Measurements from ENCODE around the gene PFDN5.
"Not testable (repeated sequence)": the region's sequence is repeated elsewhere in the genome, so short reads cannot be mapped to it uniquely, and the experiment has no call there.

Gene PFDN5

DNA sequence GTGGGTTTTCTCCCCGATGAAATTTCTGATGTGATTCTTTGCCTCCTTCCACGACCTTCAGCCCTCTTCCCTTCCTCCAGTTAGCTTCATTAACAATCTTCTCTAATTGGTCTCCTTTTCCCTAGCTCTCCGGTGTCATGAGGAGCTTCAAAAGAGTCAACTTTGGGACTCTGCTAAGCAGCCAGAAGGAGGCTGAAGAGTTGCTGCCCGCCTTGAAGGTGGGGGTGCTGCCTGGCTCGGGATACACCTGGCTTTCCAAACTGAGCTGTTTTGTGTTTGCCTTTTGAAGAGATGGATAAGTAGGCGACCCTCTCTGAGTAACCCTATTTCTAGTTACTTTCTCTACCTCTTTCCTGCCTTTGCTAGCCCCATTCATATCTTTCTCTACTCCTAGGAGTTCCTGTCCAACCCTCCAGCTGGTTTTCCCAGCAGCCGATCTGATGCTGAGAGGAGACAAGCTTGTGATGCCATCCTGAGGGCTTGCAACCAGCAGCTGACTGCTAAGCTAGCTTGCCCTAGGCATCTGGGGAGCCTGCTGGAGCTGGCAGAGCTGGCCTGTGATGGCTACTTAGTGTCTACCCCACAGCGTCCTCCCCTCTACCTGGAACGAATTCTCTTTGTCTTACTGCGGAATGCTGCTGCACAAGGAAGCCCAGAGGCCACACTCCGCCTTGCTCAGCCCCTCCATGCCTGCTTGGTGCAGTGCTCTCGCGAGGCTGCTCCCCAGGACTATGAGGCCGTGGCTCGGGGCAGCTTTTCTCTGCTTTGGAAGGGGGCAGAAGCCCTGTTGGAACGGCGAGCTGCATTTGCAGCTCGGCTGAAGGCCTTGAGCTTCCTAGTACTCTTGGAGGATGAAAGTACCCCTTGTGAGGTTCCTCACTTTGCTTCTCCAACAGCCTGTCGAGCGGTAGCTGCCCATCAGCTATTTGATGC, 26.4 kb upstream of the PFDN5 start:
- H3K4me1 ChIP-seq (ENCODE audit: insufficient read depth, low read length): no peaks in the 10 kb centered on the region
- H3K9me3 ChIP-seq (ENCODE audit: control insufficient read depth, insufficient read depth, low read length): no peaks in the 10 kb centered on the region
- H3K9ac ChIP-seq (ENCODE audit: low read depth, low read length): peak overlapping the region; percentile 70
- peaks cover 2% of the 10 kb centered on the region; the same call in 1 of the 2 replicates for H3K36me3 ChIP-seq (ENCODE audit: insufficient read depth, low read length)

DNA sequence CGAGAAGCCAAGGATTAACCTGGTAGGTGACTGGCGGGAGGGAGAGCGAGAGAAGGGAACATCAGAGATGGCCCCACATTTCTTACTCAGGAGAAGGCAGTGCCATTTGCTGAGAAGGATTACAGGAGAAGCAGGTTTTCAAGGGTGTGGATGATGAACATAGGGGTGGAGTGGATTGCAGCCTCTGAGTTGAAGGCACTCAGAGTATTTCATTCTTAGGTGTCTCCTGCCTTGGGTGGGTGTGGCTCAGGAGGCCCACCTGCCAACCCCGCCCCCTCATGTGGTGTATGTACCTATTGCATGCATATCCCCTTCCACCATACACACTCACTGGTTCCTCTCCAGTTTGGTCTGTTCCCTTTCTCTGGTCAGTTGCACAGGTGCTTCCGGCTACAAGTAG, 20.9 kb upstream of the PFDN5 start:
- Histone ChIP-seq H3K9ac (ENCODE audit: low read depth, low read length) (no peak overlapping the region), H3K4me1 (ENCODE audit: insufficient read depth, low read length) (no peaks in the 10 kb centered on the region), H3K9me3 (ENCODE audit: control insufficient read depth, insufficient read depth, low read length) (no peaks in the 10 kb centered on the region), H3K36me3 (ENCODE audit: insufficient read depth, low read length) (peaks cover 10% of the 10 kb centered on the region)

DNA sequence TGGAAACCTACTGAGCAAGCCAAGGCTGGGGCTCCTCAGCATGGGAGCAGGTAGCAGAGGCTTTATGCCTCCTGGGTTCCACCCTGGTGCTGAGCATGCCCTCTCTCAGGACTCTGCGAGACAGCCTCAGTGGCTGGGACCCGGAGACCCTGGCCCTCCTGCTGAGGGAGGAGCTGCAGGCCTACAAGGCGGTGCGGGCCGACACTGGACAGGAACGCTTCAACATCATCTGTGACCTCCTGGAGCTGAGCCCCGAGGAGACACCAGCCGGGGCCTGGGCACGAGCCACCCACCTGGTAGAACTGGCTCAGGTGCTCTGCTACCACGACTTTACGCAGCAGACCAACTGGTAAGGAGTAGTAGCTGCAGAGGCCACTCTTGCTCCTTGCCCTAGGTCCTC, 18.8 kb upstream of the PFDN5 start:
- H3K36me3 ChIP-seq (ENCODE audit: insufficient read depth, low read length): peaks cover 13% of the 10 kb centered on the region
- no peak overlapping the region for H3K9ac ChIP-seq (ENCODE audit: low read depth, low read length)
- H3K9me3 ChIP-seq (ENCODE audit: control insufficient read depth, insufficient read depth, low read length): no peaks in the 10 kb centered on the region
- H3K4me1 ChIP-seq (ENCODE audit: insufficient read depth, low read length): no peaks in the 10 kb centered on the region

DNA sequence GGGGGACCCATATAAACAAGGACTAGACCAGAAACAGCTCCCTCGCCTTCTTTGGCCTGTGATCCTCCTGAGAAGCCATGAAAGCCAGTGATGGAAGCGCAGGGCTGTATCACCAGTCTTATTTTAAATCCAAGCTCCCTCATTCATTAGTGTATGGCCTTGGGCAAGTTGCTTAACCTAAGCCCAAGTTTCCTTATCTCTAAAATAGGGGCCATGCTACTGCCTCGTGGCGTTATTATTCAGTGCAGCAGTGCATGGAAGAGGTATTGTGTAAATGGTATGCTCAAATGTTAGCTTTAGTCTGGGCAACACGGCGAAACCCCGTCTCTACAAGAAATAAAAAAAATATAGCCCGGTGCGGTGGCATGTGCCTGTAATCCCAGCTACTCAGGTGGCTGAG, 17.4 kb upstream of the PFDN5 start:
- Histone ChIP-seq H3K36me3 (ENCODE audit: insufficient read depth, low read length) (peaks cover 21% of the 10 kb centered on the region), H3K9ac (ENCODE audit: low read depth, low read length) (no peak overlapping the region), H3K4me1 (ENCODE audit: insufficient read depth, low read length) (no peaks in the 10 kb centered on the region), H3K9me3 (ENCODE audit: control insufficient read depth, insufficient read depth, low read length) (no peaks in the 10 kb centered on the region)

DNA sequence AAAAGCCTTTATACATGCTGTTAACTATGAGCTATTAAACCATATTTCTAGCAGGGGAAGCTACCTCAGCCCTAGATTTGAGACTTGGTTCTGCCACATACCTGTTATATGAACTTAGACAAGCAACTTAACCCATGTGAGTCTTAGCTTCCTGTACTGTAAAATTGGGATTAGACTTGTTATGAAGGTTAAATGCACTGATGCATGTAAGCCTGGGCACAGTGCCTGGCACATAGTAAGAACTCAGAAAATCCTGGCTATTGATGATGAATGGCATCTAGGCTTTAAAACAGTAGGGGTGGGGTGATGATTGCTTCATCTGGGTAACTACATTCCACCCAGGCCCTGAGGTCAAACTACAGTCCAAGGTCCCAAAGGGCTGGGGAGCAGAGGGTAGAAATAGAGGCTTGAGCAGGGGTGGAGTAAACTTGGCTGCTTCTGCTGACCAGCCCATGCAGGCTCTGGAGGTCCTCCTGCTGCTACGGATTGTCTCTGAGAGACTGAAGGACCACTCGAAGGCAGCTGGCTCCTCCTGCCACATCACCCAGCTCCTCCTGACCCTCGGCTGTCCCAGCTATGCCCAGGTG, 16.0 kb upstream of the PFDN5 start:
- H3K36me3 ChIP-seq (ENCODE audit: insufficient read depth, low read length): peaks cover 32% of the 10 kb centered on the region

DNA sequence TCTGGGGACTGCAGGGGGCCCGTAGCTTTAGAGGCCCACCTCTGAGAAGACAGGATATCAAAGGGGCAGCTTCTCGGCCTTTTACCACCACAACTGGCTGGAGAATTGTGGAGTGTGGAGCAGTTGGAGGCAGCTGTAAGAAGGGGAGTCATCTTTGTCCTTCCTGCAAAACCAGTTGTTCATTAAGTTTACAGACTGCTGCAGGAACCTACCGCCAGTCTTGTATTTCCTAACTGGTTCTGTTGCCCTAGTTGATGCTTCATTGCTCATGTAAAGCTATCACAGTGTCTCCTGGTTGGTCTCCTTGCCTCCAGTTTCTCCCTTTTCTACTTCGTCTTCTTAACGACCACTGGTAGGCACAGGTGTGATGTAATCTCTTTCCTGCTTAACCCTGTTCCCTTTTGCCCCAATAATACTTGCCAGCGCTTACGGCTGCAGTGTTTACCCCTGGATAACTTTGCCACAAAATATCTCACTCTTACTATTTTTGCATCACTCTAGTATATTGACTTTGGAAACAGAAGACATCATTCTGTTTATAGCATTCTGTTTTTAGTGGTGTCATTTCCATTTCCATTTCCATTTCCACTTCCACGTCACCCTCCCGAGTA, 15.3 kb upstream of the PFDN5 start:
- no peak overlapping the region for H3K9ac ChIP-seq (ENCODE audit: low read depth, low read length)
- H3K36me3 ChIP-seq (ENCODE audit: insufficient read depth, low read length): peaks cover 32% of the 10 kb centered on the region
- no peaks in the 10 kb centered on the region for H3K4me1 ChIP-seq (ENCODE audit: insufficient read depth, low read length)
- no peaks in the 10 kb centered on the region for H3K9me3 ChIP-seq (ENCODE audit: control insufficient read depth, insufficient read depth, low read length)

More for the DNA sequence above, 16.0 kb upstream of the PFDN5 start:
- H3K9ac ChIP-seq (ENCODE audit: low read depth, low read length): no peak overlapping the region
- H3K9me3 ChIP-seq (ENCODE audit: control insufficient read depth, insufficient read depth, low read length): no peaks in the 10 kb centered on the region
- no peaks in the 10 kb centered on the region for H3K4me1 ChIP-seq (ENCODE audit: insufficient read depth, low read length)

- Histone ChIP-seq H3K4me1 (ENCODE audit: insufficient read depth, low read length) (no peaks in the 10 kb centered on the region), H3K36me3 (ENCODE audit: insufficient read depth, low read length) (peaks cover 29% of the 10 kb centered on the region)
Measured at GRCh38 chr12:53286448-53286847, 8.9 kb upstream of the PFDN5 start.

DNA sequence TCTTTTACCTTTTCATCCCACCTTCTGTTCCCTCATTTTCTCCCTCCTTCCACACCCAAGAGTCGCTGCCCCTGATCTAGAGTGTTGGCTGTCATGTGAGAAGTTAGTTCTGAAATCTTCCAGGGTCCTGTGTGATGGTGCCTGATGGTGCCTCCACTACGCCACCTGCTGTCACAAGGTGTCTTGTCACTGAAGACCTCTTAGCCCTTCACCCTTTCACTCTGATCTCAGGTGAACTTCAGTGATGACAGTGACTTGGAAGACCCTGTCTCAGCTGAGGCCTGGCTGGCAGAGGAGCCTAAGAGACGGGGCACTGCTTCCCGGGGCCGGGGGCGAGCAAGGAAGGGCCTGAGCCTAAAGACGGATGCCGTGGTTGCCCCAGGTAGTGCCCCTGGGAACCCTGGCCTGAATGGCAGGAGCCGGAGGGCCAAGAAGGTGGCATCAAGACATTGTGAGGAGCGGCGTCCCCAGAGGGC, 7.6 kb upstream of the PFDN5 start:
- H3K36me3 ChIP-seq (ENCODE audit: insufficient read depth, low read length): peaks cover 23% of the 10 kb centered on the region
- no peaks in the 10 kb centered on the region for H3K9me3 ChIP-seq (ENCODE audit: control insufficient read depth, insufficient read depth, low read length)
- no peaks in the 10 kb centered on the region for H3K4me1 ChIP-seq (ENCODE audit: insufficient read depth, low read length)
- no peak overlapping the region for H3K9ac ChIP-seq (ENCODE audit: low read depth, low read length)

More at GRCh38 chr12:53286448-53286847, 8.9 kb upstream of the PFDN5 start:
- no peak overlapping the region for H3K9ac ChIP-seq (ENCODE audit: low read depth, low read length)
- H3K9me3 ChIP-seq (ENCODE audit: control insufficient read depth, insufficient read depth, low read length): no peaks in the 10 kb centered on the region

- H3K9me3 ChIP-seq (ENCODE audit: control insufficient read depth, insufficient read depth, low read length): no peaks in the 10 kb centered on the region
- H3K9ac ChIP-seq (ENCODE audit: low read depth, low read length): no peak overlapping the region
- H3K36me3 ChIP-seq (ENCODE audit: insufficient read depth, low read length): peaks cover 17% of the 10 kb centered on the region
- H3K4me1 ChIP-seq (ENCODE audit: insufficient read depth, low read length): no peaks in the 10 kb centered on the region
Measured at GRCh38 chr12:53288322-53288721, 7.0 kb upstream of the PFDN5 start.

DNA sequence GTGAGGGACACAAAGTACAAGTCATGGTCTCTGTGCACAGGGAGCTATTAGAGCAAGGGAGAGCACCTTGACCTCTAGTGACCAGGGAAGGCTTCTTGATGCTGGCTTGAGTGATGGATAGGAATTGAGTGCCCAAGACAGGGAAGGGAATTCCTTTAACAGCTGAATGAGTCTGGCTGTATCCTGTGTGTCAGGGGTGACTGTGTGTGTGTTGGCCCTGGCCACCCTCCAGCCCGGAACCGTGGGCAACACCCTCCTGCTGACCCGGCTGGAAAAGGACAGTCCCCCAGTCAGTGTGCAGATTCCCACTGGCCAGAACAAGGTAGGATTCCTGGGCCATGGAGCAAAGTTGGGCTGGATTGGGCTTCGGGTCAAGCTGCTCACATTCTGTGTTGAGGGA, 5.5 kb upstream of the PFDN5 start:
- H3K4me1 ChIP-seq (ENCODE audit: insufficient read depth, low read length): no peaks in the 10 kb centered on the region
- peaks cover 10% of the 10 kb centered on the region for H3K36me3 ChIP-seq (ENCODE audit: insufficient read depth, low read length)
- H3K9ac ChIP-seq (ENCODE audit: low read depth, low read length): no peak overlapping the region
- no peaks in the 10 kb centered on the region for H3K9me3 ChIP-seq (ENCODE audit: control insufficient read depth, insufficient read depth, low read length)

DNA sequence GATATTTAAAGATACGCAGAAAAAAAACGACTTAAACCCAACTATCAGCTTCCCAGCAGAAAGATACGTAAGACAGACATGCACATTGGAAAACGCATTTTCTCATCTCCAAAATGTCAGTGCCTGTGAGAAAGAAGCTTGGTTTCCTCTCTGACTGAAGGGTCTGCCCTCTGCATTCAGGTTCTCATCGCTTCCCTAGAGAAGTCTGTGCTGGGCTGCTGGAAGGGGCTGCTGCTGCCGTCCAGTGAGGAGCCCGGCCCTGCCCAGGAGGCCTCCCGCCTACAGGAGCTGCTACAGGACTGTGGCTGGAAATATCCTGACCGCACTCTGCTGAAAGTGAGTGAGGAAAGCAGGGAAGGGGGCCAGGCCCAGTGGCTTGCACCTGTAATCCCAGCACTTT, 4.7 kb upstream of the PFDN5 start:
- Histone ChIP-seq H3K36me3 (ENCODE audit: insufficient read depth, low read length) (peaks cover 10% of the 10 kb centered on the region), H3K9ac (ENCODE audit: low read depth, low read length) (no peak overlapping the region), H3K4me1 (ENCODE audit: insufficient read depth, low read length) (no peaks in the 10 kb centered on the region), H3K9me3 (ENCODE audit: control insufficient read depth, insufficient read depth, low read length) (no peaks in the 10 kb centered on the region)

DNA sequence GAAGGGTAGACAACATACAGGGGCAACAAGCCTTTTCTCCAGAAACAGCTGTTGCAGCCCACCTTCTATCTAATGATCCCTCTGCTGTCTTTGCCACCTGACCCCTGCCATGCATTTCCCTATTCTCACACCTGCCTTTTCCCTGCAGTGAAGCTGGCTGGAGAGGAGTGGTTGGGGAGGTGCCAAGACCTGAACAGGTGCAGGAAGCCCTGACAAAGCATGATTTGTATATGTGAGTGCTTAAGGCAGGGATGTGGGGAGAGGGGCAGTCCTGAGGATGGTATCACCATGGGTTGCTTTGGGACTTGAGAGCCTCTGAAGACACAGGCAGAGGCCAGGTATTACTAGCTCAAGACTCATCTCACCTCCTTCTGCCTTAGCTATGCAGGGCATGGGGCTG, 2.9 kb upstream of the PFDN5 start:
- Histone ChIP-seq H3K9me3 (ENCODE audit: control insufficient read depth, insufficient read depth, low read length) (no peaks in the 10 kb centered on the region), H3K9ac (ENCODE audit: low read depth, low read length) (no peak overlapping the region), H3K36me3 (ENCODE audit: insufficient read depth, low read length) (peaks cover 10% of the 10 kb centered on the region), H3K4me1 (ENCODE audit: insufficient read depth, low read length) (no peaks in the 10 kb centered on the region)

DNA sequence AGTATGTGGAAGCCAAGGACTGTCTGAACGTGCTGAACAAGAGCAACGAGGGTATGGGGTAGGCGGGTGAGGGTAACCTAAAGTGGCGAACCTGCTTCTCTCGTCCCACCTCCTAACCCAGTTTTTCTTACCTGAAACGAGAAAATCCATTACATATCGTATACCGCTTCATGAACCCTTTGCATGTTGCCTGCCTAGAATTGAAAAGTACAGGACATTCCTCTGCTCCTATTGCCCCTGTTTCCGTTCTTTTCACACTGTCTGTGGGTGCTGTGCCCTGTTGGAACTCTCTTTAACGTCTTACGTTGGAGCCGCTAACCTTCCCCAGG, 513 bp downstream of the PFDN5 start:
- Histone ChIP-seq H3K9ac (ENCODE audit: low read depth, low read length) (peak overlapping the region; percentile 85), H3K36me3 (ENCODE audit: insufficient read depth, low read length) (peaks cover 14% of the 10 kb centered on the region; the same call in 1 of the 2 replicates), H3K4me1 (ENCODE audit: insufficient read depth, low read length) (peaks cover 3% of the 10 kb centered on the region; the same call in 1 of the 2 replicates), H3K9me3 (ENCODE audit: control insufficient read depth, insufficient read depth, low read length) (no peaks in the 10 kb centered on the region)

DNA sequence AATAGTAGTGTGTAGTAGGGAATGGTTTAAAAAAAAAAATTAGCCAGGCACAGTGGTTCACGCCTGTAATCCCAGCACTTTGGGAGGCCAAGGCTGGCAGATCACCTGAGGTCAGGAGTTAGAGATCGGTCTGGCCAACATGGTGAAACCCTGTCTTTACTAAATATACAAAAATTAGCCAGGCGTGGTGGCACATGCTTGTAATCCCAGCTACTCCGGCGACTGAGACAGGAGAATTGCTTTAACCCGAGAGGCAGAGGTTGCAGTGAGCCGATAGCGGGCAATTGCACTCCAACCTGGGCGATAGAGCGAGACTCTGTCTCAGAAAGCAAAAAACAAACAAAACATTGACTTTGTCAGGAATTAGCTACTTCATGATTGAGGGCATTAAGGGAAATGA, 1.8 kb downstream of the PFDN5 start:
- not testable (repeated sequence) for H3K9ac ChIP-seq (ENCODE audit: low read depth, low read length); H3K9me3 ChIP-seq (ENCODE audit: control insufficient read depth, insufficient read depth, low read length); H3K4me1 ChIP-seq (ENCODE audit: insufficient read depth, low read length)
- peaks cover 11% of the 10 kb centered on the region; the same call in 1 of the 2 replicates for H3K36me3 ChIP-seq (ENCODE audit: insufficient read depth, low read length)

All from ES-I3 (cell line).